ENCODE results near the gene KBTBD2. TPM values are rescaled to one million over a fixed set of nuclear protein-coding genes. Genes with fewer than 3 reads are reported as not detected.
"Not testable (repeated sequence)": the region's sequence is repeated elsewhere in the genome, so short reads cannot be mapped to it uniquely, and the experiment has no call there.

The KBTBD2 gene
- total RNA-seq, 1 donor from 2014 or later: 25.7 TPM

DNA sequence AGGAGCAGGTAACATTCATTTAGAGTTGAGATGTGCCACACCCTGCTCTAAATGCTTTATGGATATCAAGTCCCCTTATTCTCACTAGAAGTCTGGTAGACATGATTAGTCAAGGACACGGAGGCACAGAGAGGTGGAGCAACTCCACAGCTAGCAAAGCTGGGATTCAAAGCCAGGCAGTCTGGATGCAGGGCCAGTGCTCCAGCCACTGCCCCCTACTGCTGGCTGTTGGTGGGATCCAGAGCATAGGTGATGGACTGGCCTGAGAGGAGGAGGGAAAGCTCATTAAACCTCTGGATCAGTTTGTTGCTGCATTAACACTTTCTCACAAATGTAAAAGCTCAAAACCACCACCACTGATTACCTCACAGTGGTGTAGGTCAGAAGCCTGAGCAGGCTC, 22.6 kb upstream of the KBTBD2 start:
- Mint-ChIP-seq H3K4me3 (ENCODE audit: low read depth) (no peak overlapping the region), H3K27me3 (ENCODE audit: low read depth) (no peaks in the 10 kb centered on the region), H3K36me3 (ENCODE audit: low read depth) (peaks cover 19% of the 10 kb centered on the region), H3K27ac (no peak overlapping the region), H3K4me1 (ENCODE audit: low read depth) (peaks cover 4% of the 10 kb centered on the region), H3K9me3 (no peaks in the 10 kb centered on the region)
- no peak for DNase-seq (ENCODE audit: low spot score)
- intact Hi-C loops (cut with micrococcal nuclease): no loop called here

DNA sequence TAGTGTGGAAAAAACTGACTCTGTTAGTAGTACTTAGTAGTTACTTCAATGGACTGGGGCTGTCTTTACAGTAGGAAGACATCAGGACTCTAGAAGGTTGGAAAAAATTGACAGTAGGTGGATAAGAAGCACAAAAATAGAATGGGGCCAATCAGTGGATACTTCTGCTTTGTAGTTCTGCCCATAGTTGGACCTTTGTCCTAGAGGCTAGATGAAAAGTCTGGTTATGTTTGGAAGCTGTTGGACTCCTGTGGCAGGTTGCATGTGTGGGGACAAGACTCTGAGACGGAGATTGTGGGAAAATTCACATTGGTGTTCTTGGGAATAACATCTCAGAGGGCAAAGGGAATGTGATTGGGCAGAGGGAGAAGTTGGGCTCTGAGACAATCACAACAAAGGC, 18.6 kb upstream of the KBTBD2 start:
- Mint-ChIP-seq H3K36me3 (ENCODE audit: low read depth) (no peaks in the 10 kb centered on the region), H3K27ac (no peak overlapping the region), H3K9me3 (no peaks in the 10 kb centered on the region), H3K27me3 (ENCODE audit: low read depth) (no peaks in the 10 kb centered on the region), H3K4me3 (ENCODE audit: low read depth) (no peak overlapping the region), H3K4me1 (ENCODE audit: low read depth) (peaks cover 5% of the 10 kb centered on the region)
- intact Hi-C loops (cut with micrococcal nuclease): no loop called here
- no peak for DNase-seq (ENCODE audit: low spot score)

- H3K4me3 Mint-ChIP-seq (ENCODE audit: low read depth): peak overlapping the region; percentile 72
- no peaks in the 10 kb centered on the region for H3K27me3 Mint-ChIP-seq (ENCODE audit: low read depth)
- no peaks in the 10 kb centered on the region for H3K36me3 Mint-ChIP-seq (ENCODE audit: low read depth)
- intact Hi-C loops (cut with micrococcal nuclease): loop anchor here (1.0 to 2.0 kb wide), 2 partner anchors 13 to 38 kb away; no protein-coding TSS in a partner anchor
- DNase-seq (ENCODE audit: low spot score): peak; percentile 83
- H3K4me1 Mint-ChIP-seq (ENCODE audit: low read depth): peaks cover 7% of the 10 kb centered on the region
- H3K27ac Mint-ChIP-seq: peak overlapping the region; percentile 95
- H3K9me3 Mint-ChIP-seq: no peaks in the 10 kb centered on the region
Observed at GRCh38 chr7:32905175-32905662, 13.7 kb upstream of the KBTBD2 start.

- Mint-ChIP-seq H3K27ac (no peak overlapping the region), H3K36me3 (ENCODE audit: low read depth) (no peaks in the 10 kb centered on the region), H3K4me3 (ENCODE audit: low read depth) (no peak overlapping the region), H3K4me1 (ENCODE audit: low read depth) (peaks cover 12% of the 10 kb centered on the region), H3K9me3 (no peaks in the 10 kb centered on the region), H3K27me3 (ENCODE audit: low read depth) (no peaks in the 10 kb centered on the region)
- no peak for DNase-seq (ENCODE audit: low spot score)
- intact Hi-C loops (cut with micrococcal nuclease): no loop called here
Observed at GRCh38 chr7:32901629-32902028, 10.1 kb upstream of the KBTBD2 start.

DNA sequence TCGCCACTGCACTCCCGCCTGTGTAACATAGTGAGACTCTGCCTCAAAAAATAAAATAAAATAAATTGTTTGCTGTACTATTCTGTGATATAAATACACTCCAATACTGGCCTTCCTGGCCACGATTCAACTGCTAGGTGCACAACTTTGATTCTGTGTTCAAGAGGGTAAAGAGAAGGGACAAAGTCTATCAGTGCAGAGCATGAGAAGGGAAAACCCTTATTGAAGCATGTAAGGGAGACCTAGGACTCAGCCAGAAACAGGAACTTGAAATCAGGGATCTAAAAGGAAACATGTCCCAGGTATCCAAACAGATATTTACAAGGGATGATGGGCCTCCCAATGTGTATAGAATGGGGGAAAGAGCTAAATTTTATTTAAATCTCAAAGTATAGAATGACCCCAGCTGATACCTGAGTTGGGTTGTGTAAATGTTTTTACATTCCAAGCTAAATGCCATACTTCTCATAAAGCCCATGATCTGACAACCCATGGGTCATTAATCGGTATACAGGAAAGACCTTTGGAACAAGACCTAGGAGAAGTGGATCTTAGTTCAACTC, 9.0 kb upstream of the KBTBD2 start:
- Mint-ChIP-seq H3K9me3 (no peaks in the 10 kb centered on the region), H3K36me3 (ENCODE audit: low read depth) (no peaks in the 10 kb centered on the region), H3K27ac (no peak overlapping the region), H3K4me3 (ENCODE audit: low read depth) (no peak overlapping the region), H3K27me3 (ENCODE audit: low read depth) (no peaks in the 10 kb centered on the region), H3K4me1 (ENCODE audit: low read depth) (peaks cover 11% of the 10 kb centered on the region)
- intact Hi-C loops (cut with micrococcal nuclease): no loop called here
- no peak for DNase-seq (ENCODE audit: low spot score)

DNA sequence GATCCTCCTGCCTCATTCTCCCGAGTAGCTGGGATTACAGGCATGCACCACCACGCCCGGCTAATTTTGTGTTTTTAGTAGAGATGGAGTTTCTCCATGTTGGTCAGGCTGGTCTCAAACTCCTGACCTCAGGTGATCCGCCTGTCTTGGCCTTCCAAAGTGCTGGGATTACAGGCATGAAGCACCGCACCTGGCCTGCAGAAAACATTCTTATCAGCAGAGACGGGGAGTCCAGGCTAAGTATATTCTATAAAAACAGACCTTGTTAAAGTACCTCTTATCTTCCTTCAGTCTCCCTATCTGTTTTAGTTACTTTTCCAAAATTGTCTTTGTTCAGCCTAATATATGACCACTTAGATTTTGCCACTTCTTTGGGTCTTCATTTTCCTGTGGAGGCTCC, 5.8 kb upstream of the KBTBD2 start:
- intact Hi-C loops (cut with micrococcal nuclease); H3K36me3 Mint-ChIP-seq (ENCODE audit: low read depth); H3K27me3 Mint-ChIP-seq (ENCODE audit: low read depth); H3K9me3 Mint-ChIP-seq; DNase-seq (ENCODE audit: low spot score); H3K27ac Mint-ChIP-seq; H3K4me3 Mint-ChIP-seq (ENCODE audit: low read depth): not testable (repeated sequence)
- H3K4me1 Mint-ChIP-seq (ENCODE audit: low read depth): peaks cover 22% of the 10 kb centered on the region

DNA sequence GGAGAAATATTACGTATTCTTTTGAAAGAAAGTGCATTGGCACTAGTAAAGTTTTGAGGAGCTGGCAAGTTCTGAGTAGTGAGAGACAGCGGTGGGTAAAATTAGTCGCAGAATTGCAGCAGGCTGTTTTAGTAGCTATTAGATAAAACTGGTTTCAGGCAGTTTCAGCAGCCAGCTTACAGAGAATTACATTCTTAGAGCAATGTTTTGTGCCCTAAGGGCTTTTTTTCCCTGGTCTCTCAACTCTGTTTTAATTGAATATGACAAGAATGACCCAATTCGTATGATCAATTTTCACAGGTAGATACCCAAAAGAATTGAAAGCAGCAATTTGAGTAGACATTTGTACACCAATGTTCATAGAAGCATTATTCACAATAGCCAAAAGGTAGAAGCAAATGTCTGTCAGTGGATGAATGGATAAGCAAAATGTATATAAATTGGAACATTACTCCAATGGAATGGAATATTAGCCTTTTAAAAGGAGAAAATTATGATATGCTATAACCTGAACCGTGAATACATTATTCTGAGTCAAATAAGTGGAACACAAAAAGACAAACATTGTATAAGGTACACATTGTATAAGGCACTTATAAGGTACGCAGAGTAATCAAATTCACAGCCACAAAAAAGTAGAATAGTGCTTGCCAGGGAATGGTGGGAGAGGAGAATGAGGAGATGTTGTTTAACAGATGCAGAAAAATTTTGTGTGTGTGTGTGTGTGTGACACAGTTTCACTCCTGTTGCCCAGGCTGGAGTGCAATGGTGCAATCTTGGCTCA, 5.2 kb upstream of the KBTBD2 start:
- Mint-ChIP-seq H3K27me3 (ENCODE audit: low read depth) (no peaks in the 10 kb centered on the region), H3K4me3 (ENCODE audit: low read depth) (no peak overlapping the region), H3K27ac (no peak overlapping the region), H3K36me3 (ENCODE audit: low read depth) (no peaks in the 10 kb centered on the region), H3K4me1 (ENCODE audit: low read depth) (peaks cover 26% of the 10 kb centered on the region), H3K9me3 (no peaks in the 10 kb centered on the region)
- DNase-seq (ENCODE audit: low spot score): no peak
- intact Hi-C loops (cut with micrococcal nuclease): no loop called here

GRCh38 chr7:32894171-32894570, 2.6 kb upstream of the KBTBD2 start:
- no peak overlapping the region for H3K27ac Mint-ChIP-seq

DNA sequence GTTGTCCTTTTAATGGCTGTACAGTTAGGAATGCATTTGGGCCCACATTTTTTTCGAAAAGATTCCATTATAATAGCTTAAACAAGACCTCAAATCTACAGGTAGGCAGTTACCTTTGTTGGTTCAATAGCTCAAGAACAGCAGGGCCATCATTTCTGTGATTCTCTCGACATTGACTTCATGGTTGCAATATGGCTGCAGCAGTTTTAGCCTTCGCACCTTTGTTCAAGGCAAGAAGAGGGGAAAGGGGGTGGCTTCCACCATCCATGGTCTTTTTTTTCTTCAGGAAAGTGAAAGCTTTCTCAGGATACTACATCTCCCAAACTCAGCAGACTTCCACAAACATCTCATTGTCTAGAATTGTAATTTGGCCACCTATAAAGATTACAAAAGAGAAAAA, 2.2 kb upstream of the KBTBD2 start:
- Mint-ChIP-seq H3K9me3 (no peaks in the 10 kb centered on the region), H3K27me3 (ENCODE audit: low read depth) (no peaks in the 10 kb centered on the region), H3K4me1 (ENCODE audit: low read depth) (peaks cover 37% of the 10 kb centered on the region), H3K27ac (peak overlapping the region; percentile 99), H3K4me3 (ENCODE audit: low read depth) (no peak overlapping the region), H3K36me3 (ENCODE audit: low read depth) (peaks cover 19% of the 10 kb centered on the region)
- DNase-seq (ENCODE audit: low spot score): no peak
- intact Hi-C loops (cut with micrococcal nuclease): loop anchor here (2.0 kb wide), 2 partner anchors 235 to 403 kb away; partner anchors contain the start of genes BBS9 and LSM5

More at GRCh38 chr7:32894171-32894570, 2.6 kb upstream of the KBTBD2 start:
- no peaks in the 10 kb centered on the region for H3K27me3 Mint-ChIP-seq (ENCODE audit: low read depth)
- H3K4me3 Mint-ChIP-seq (ENCODE audit: low read depth): no peak overlapping the region
- DNase-seq (ENCODE audit: low spot score): no peak
- peaks cover 34% of the 10 kb centered on the region for H3K4me1 Mint-ChIP-seq (ENCODE audit: low read depth)
- H3K9me3 Mint-ChIP-seq: no peaks in the 10 kb centered on the region
- H3K36me3 Mint-ChIP-seq (ENCODE audit: low read depth): peaks cover 16% of the 10 kb centered on the region
- intact Hi-C loops (cut with micrococcal nuclease): no loop called here

- intact Hi-C loops (cut with micrococcal nuclease): loop anchor here (2.0 kb wide), 2 partner anchors 236 to 402 kb away; partner anchors contain the start of genes BBS9 and LSM5
- H3K27me3 Mint-ChIP-seq (ENCODE audit: low read depth): no peaks in the 10 kb centered on the region
- DNase-seq (ENCODE audit: low spot score): no peak
- H3K4me3 Mint-ChIP-seq (ENCODE audit: low read depth): peak overlapping the region; percentile 88
- H3K9me3 Mint-ChIP-seq: no peaks in the 10 kb centered on the region
- H3K4me1 Mint-ChIP-seq (ENCODE audit: low read depth): peaks cover 42% of the 10 kb centered on the region
- H3K36me3 Mint-ChIP-seq (ENCODE audit: low read depth): peaks cover 24% of the 10 kb centered on the region
- H3K27ac Mint-ChIP-seq: peak overlapping the region; percentile 99
Observed at GRCh38 chr7:32893207-32893524, 1.6 kb upstream of the KBTBD2 start.

DNA sequence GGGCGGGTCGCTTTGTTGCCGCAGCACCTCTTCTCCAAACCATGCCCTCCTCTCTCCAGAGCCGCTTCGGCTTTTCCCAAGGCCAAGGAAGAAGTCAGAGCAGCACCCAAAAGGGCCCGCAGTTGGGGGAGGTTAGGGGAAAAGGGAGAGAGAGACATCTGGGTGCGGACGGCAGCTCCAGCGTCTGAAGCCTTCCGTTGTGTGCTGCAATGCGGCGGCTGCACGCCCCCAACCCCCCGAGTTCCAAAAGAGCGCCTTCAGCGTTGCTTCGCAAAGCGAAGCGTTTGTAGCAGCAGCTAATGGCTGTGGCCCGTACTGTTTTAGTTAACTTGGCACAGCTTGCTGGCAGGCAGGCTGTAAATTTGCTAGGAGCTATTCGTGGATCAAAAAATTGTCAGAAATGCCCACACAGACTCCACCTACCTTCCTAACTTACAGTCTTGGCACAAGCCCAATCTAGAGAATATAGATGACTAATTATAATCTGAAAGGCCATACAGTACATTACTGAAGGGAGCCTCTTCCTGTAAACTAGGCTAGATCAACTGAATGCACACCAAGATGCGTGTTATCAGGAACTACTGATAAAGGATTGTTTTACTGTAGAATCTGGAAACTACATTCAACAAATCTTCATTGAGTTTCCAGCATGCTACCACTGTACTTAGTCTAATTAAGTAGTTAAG, 1.1 kb upstream of the KBTBD2 start:
- peak overlapping the region; percentile 88 for H3K4me3 Mint-ChIP-seq (ENCODE audit: low read depth)
- intact Hi-C loops (cut with micrococcal nuclease): loop anchor here (1.0 to 2.0 kb wide), 8 partner anchors 13 to 402 kb away; partner anchors contain the start of genes BBS9 and LSM5
- peak; percentile 51 for DNase-seq (ENCODE audit: low spot score)
- peak overlapping the region; percentile 99 for H3K27ac Mint-ChIP-seq
- H3K9me3 Mint-ChIP-seq: no peaks in the 10 kb centered on the region
- H3K4me1 Mint-ChIP-seq (ENCODE audit: low read depth): peaks cover 43% of the 10 kb centered on the region
- H3K36me3 Mint-ChIP-seq (ENCODE audit: low read depth): peaks cover 26% of the 10 kb centered on the region
- H3K27me3 Mint-ChIP-seq (ENCODE audit: low read depth): no peaks in the 10 kb centered on the region

DNA sequence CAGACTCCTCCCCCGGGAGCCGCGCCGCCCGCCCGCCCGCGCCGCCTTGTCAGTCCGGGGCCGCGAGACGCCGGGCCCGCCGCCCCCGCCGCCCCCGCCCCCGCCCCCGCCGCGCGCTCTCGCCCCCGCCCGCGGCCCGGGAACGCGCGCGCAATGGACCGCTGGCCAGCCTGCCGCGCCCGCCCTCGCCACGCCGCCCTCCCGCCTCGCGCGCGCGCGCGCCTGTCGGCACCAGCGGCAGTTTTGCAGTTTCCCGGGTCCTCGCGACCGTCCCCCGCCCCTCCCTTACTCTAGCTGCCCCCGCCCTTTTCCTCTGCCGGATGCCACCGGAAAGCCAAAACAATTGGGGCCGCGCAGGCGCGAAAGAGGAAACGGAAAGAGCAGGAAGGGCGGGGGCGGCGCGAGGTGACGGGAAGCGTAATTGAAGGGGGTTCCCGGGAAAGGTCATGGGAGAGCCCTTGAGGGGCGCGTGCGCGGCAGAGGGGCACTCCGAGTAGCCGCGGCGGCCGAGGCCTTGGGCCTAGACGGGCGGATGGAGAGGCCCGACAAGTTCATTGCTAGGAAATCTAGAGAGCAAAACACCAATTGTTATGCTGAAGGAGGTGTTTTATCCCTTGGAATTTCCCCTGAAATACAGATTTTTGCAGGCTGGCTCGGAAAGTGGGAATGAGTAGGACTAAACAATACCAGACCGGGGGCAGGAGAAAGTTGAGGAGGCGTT, 400 bp upstream of the KBTBD2 start:
- no peaks in the 10 kb centered on the region for H3K9me3 Mint-ChIP-seq
- peaks cover 30% of the 10 kb centered on the region for H3K36me3 Mint-ChIP-seq (ENCODE audit: low read depth)
- no peaks in the 10 kb centered on the region for H3K27me3 Mint-ChIP-seq (ENCODE audit: low read depth)
- H3K4me3 Mint-ChIP-seq (ENCODE audit: low read depth): peak overlapping the region; percentile 88
- intact Hi-C loops (cut with micrococcal nuclease): loop anchor here (1.0 to 2.0 kb wide), 9 partner anchors 13 to 401 kb away; partner anchors contain the start of genes BBS9 and LSM5
- peaks cover 45% of the 10 kb centered on the region for H3K4me1 Mint-ChIP-seq (ENCODE audit: low read depth)
- DNase-seq (ENCODE audit: low spot score): peak; percentile 97
- peak overlapping the region; percentile 99 for H3K27ac Mint-ChIP-seq

Data from activated T-helper 2 cell treated with anti-CD3 and anti-CD28 coated beads, Interferon-gamma antibody, Interleukin-2, Interleukin-4, amounts not matched to agents 10 μg/mL and 5 μg/mL and 100 μg/mL, durations not matched to agents 14 hours and 24 hours and 36 hours (primary cell).